Sigmoid colon (tissue), 7 donors: Measurements from ENCODE around the gene SAP30BP. TPM values are rescaled to one million over a fixed set of nuclear protein-coding genes. Genes with fewer than 3 reads are reported as not detected.

Experiments
- DNase-seq: peaks from one replicate; pipeline ENCODE4 v3.0.0-alpha.2; 2019
- H3K27ac ChIP-seq, 4 donors: fragments of 200-600 bp; sonication (generic); one replicate each; pipeline ENCODE4 v1.5.1; 2016 to 2019; ENCODE audit warnings: mild to moderate bottlenecking in 1 of 4
- H3K27me3 ChIP-seq, 3 donors: fragments of 200-600 bp; sonication (generic); one replicate each; pipeline ENCODE4 v1.5.1; 2019; ENCODE audit warnings: mild to moderate bottlenecking in 1 of 3
- H3K36me3 ChIP-seq, 4 donors: fragments of 200-600 bp; sonication (generic); one replicate each; pipeline ENCODE4 v1.5.1; 2016 to 2019
- H3K4me1 ChIP-seq, 4 donors: fragments of 200-600 bp; sonication (generic); one replicate each; pipeline ENCODE4 v1.5.1; 2017 to 2019
- H3K4me3 ChIP-seq, 4 donors: fragments of 200-600 bp; sonication (generic); one replicate each; pipeline ENCODE4 v1.5.1; 2017 to 2019; ENCODE audit warnings: mild to moderate bottlenecking in 2 of 4, moderate library complexity in 1 of 4
- H3K9me3 ChIP-seq, 4 donors: fragments of 200-600 bp in 3 of 4; sonication (generic) in 3 of 4; one replicate each; pipeline versions ENCODE4 v1.5.1 to v1.6.1; 2013 to 2019
- CTCF ChIP-seq, 4 experiments: fragments of 450-650 bp in 3 of 4; fragments of 200-600 bp in 1 of 4; IDR thresholded peaks; one replicate each; pipeline ENCODE4 v1.5.1; 2016 to 2019; ENCODE audit warnings: antibody characterized with exemption in 4 of 4, mild to moderate bottlenecking in 3 of 4, moderate library complexity in 2 of 4
- EP300 ChIP-seq, 4 donors: sonication (generic); formaldehyde crosslinking; IDR thresholded peaks; one replicate each; pipeline ENCODE4 v1.6.1; 2017; ENCODE audit warnings: antibody characterized with exemption in 4 of 4
- POLR2A ChIP-seq, 2 donors: fragments of 450-650 bp; IDR thresholded peaks; one replicate each; pipeline ENCODE4 v1.6.1; 2016; ENCODE audit warnings: antibody characterized with exemption in 2 of 2, mild to moderate bottlenecking in 2 of 2, moderate library complexity in 2 of 2
- POLR2AphosphoS5 ChIP-seq, 4 donors: sonication (generic); formaldehyde crosslinking; IDR thresholded peaks; one replicate each; pipeline ENCODE4 v1.6.1; 2017; ENCODE audit warnings: antibody characterized with exemption in 4 of 4
- WGBS, 2 donors: extraction: QIAGEN DNeasy Blood & Tissue Kit; methylation state at CpG; one replicate each; pipeline ENCODE4 v1.1.7; 2013; 5-methylcytosine and 5-hydroxymethylcytosine counted together
- intact Hi-C: fragments of 100-400 bp; cut with DNase I; formaldehyde crosslinking; loops from one replicate; pipeline ENCODE4 v1.15.1; 2023
- polyA plus RNA-seq, 3 donors: library from polyadenylated mRNA; stranded (reverse); fragments of 200-250 nt; gene quantifications; one replicate each; pipeline ENCODE4 v1.2.3, GENCODE V29; 2013
- total RNA-seq, 4 donors: library from RNA; depleted of rRNA; stranded (reverse); fragments of >200 nt; gene quantifications; one replicate each; pipeline ENCODE4 v1.1.0, GENCODE V29; 2016
- donor health status: healthy with polysubstance abuse.
- donor health status: Bipolar disorder and iron deficiency.
- donor health status: healthy.

The SAP30BP gene
- total and polyA plus RNA-seq, 7 donors, result 53.2 to 96.9 (median 60.4) TPM

GRCh38 chr17:75629157-75629556, 38.0 kb upstream of the SAP30BP start:
- no peak for DNase-seq
- Histone ChIP-seq H3K4me1 (peaks cover 0 to 17% (median 17%) of the 10 kb centered on the region in 4 donors), H3K4me3 (no peak overlapping the region), H3K27ac (no peak overlapping the region), H3K27me3 (no peaks in the 10 kb centered on the region), H3K9me3 (no peaks in the 10 kb centered on the region), H3K36me3 (peaks cover 0 to 39% (median 14%) of the 10 kb centered on the region in 4 donors)
- TF ChIP-seq EP300 (IDR thresholded peaks at IDR 0.05) (no peak), POLR2AphosphoS5 (IDR thresholded peaks at IDR 0.05) (no peak), CTCF (IDR thresholded peaks at IDR 0.05) (no peak), POLR2A (IDR thresholded peaks at IDR 0.05) (no peak)
- WGBS, 2 donors, result 84 to 92% methylated on average over 14 of the region's 14 CpGs
- intact Hi-C loops, result no loop called here

- no peaks in the 10 kb centered on the region for H3K27me3 ChIP-seq
- WGBS, 2 donors, result 85 to 87% methylated on average over 26 of the region's 26 CpGs
- TF ChIP-seq CTCF (IDR thresholded peaks at IDR 0.05) (no peak), EP300 (IDR thresholded peaks at IDR 0.05) (no peak), POLR2A (IDR thresholded peaks at IDR 0.05) (no peak), POLR2AphosphoS5 (IDR thresholded peaks at IDR 0.05) (no peak)
- no peaks in the 10 kb centered on the region for H3K9me3 ChIP-seq
- DNase-seq, result no peak
- H3K4me1 ChIP-seq, result peaks cover 0 to 23% (median 22%) of the 10 kb centered on the region in 4 donors
- no peak overlapping the region for H3K27ac ChIP-seq
- peaks cover 0 to 29% (median 10%) of the 10 kb centered on the region in 4 donors for H3K36me3 ChIP-seq
- intact Hi-C loops, result no loop called here
- H3K4me3 ChIP-seq, result no peak overlapping the region
These were observed 36.8 kb upstream of the SAP30BP start for GRCh38 chr17:75630071-75630917.

DNA sequence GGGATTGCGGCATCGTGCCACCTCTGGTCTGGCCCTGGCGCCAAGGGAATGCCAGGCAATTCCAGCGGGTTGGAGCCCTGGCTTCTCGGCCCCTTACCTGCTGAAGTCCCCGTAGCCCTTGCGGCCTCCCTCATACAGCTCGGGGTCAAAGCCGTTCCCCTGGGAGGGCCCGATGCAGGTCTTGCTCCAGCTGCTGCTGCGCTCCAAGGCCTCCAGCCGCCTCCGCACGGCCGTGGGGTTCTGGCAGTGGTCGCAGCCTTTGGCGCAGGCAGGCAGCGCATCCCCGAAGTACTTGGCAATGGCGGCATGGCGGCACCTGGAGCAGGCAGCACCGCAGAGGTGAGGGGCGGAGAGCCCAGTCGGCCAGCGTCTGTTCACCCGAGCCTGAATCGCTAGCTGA, 35.8 kb upstream of the SAP30BP start:
- peaks cover 0 to 18% (median 5%) of the 10 kb centered on the region in 4 donors for H3K36me3 ChIP-seq
- DNase-seq, result no peak
- H3K9me3 ChIP-seq, result no peaks in the 10 kb centered on the region
- H3K27me3 ChIP-seq, result no peaks in the 10 kb centered on the region
- TF ChIP-seq POLR2A (IDR thresholded peaks at IDR 0.05), result no peak
- TF ChIP-seq POLR2AphosphoS5 (IDR thresholded peaks at IDR 0.05), result no peak
- no peak for TF ChIP-seq CTCF (IDR thresholded peaks at IDR 0.05)
- no peak for TF ChIP-seq EP300 (IDR thresholded peaks at IDR 0.05)
- H3K27ac ChIP-seq, result no peak overlapping the region
- WGBS, 2 donors, result 94 to 95% methylated on average over 27 of the region's 27 CpGs
- peaks cover 0 to 23% (median 22%) of the 10 kb centered on the region in 4 donors for H3K4me1 ChIP-seq
- intact Hi-C loops, result no loop called here
- no peak overlapping the region for H3K4me3 ChIP-seq

GRCh38 chr17:75632428-75632827, 34.7 kb upstream of the SAP30BP start:
- DNase-seq, result no peak
- intact Hi-C loops, result no loop called here
- no peaks in the 10 kb centered on the region for H3K9me3 ChIP-seq
- 79 to 83% methylated on average over 12 of the region's 12 CpGs for WGBS, 2 donors
- peaks cover 0 to 30% (median 23%) of the 10 kb centered on the region in 4 donors for H3K4me1 ChIP-seq
- no peak overlapping the region for H3K4me3 ChIP-seq
- H3K27me3 ChIP-seq, result no peaks in the 10 kb centered on the region
- H3K27ac ChIP-seq, result peak overlapping the region in 3 of 4 donors; percentile 82 to 85 (median 83)
- no peak for TF ChIP-seq EP300 (IDR thresholded peaks at IDR 0.05)
- no peak for TF ChIP-seq POLR2AphosphoS5 (IDR thresholded peaks at IDR 0.05)
- no peak for TF ChIP-seq CTCF (IDR thresholded peaks at IDR 0.05)
- TF ChIP-seq POLR2A (IDR thresholded peaks at IDR 0.05), result no peak
- peaks cover 0 to 7% (median 0%) of the 10 kb centered on the region in 4 donors for H3K36me3 ChIP-seq
